GM18499 (cell line): ENCODE results near the gene PAX5.

ENCODE experiments used
- ATAC-seq: cut with Tn5 transposase; IDR thresholded peaks from one replicate; pipeline ENCODE4 v1.9.1; 2021; ENCODE audit warnings: moderate number of reproducible peaks; ENCODE audit not compliant: insufficient read depth, unreplicated experiment

The PAX5 gene

GRCh38 chr9:36791222-36791950 lies 242.7 kb downstream of the PAX5 start:
- no peak for ATAC-seq

- no peak for ATAC-seq
Observed at GRCh38 chr9:36789886-36790285, 244.2 kb downstream of the PAX5 start.

- ATAC-seq, result no peak
Observed at GRCh38 chr9:36788534-36788933, 245.5 kb downstream of the PAX5 start.

DNA sequence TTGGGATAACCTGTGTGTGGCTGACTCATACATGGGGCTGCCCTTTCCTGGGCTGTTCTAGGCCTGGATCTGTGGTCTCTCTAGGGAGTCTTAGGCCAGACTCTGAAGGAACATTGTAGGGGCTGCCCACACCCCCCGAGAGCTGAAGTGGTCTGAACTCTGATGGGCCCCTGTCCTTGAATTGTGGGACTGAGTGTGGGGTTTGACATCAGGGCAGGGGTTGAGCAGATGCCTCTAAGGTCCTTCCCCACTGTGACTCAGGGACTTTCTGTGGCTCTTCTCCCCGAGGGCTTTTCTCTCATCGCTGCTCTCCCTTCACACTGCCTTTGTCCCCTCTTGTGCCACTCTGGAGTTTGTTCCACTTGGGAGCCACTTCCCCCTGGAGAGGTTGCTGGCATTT lies 246.4 kb downstream of the PAX5 start:
- no peak for ATAC-seq
